H1 (cell line): ENCODE data around the gene FAT1. TPM values are rescaled to one million over a fixed set of nuclear protein-coding genes. Genes with fewer than 3 reads are reported as not detected.

Source experiments
- CTCF ChIA-PET: fragments of 300-600 bp; sonication (Branson Sonifier 250); formaldehyde crosslinking; loops from one replicate; lab custom pipeline; 2021; ENCODE audit not compliant: partially characterized antibody; lab: Charles Lee
- POLR2A ChIA-PET: fragments of 300-600 bp; sonication (Branson Sonifier 250); formaldehyde crosslinking; loops from one replicate; lab custom pipeline; 2021; ENCODE audit warnings: inconsistent platforms; ENCODE audit not compliant: partially characterized antibody; lab: Charles Lee
- DNase-seq, 2 experiments: peaks; one replicate each; pipeline versions ENCODE4 v3.0.0 to v3.0.0-alpha.2; 2010 to 2022; ENCODE audit warnings: low spot score in 2 of 2, low read depth in 1 of 2, mixed read lengths in 1 of 2
- FAIRE-seq: peaks from 2 replicates; lab custom pipeline; 2011; peaks lifted over from hg19 to GRCh38; lab: Jason Lieb, UNC
- H2AFZ ChIP-seq: 2 replicates; pipeline ENCODE4 v1.8.1; 2012; ENCODE audit warnings: low read length, inconsistent platforms
- H2AK5ac ChIP-seq: 2 replicates; pipeline ENCODE4 v1.6.1; 2013; ENCODE audit warnings: low read depth, low read length
- H2BK120ac ChIP-seq: replicated peaks from 2 replicates; pipeline ENCODE3; 2013; ENCODE audit warnings: low read depth, low read length, inconsistent platforms
- H2BK12ac ChIP-seq: 2 replicates; pipeline ENCODE4 v1.6.1; 2013; ENCODE audit warnings: low read depth, low read length
- H2BK15ac ChIP-seq: 2 replicates; pipeline ENCODE4 v1.6.1; 2013; ENCODE audit warnings: low read length
- H2BK20ac ChIP-seq: 2 replicates; pipeline ENCODE4 v1.6.1; 2013; ENCODE audit warnings: low read length
- H2BK5ac ChIP-seq: 2 replicates; pipeline ENCODE4 v1.6.1; 2013; ENCODE audit warnings: low read depth, low read length
- H3K14ac ChIP-seq: 2 replicates; pipeline ENCODE4 v1.6.1; 2013; ENCODE audit warnings: inconsistent platforms; ENCODE audit not compliant: insufficient read length
- H3K18ac ChIP-seq: 2 replicates; pipeline ENCODE4 v1.6.1; 2013; ENCODE audit warnings: low read length; ENCODE audit errors: extremely low read depth
- H3K23ac ChIP-seq: 2 replicates; pipeline ENCODE4 v1.6.1; 2013; ENCODE audit warnings: inconsistent platforms; ENCODE audit not compliant: insufficient read length
- H3K23me2 ChIP-seq: 2 replicates; pipeline ENCODE4 v1.6.1; 2013; ENCODE audit warnings: low read depth, low read length
- H3K27ac ChIP-seq: 2 replicates; pipeline ENCODE4 v1.6.1; 2011; ENCODE audit warnings: low read depth, low read length, inconsistent platforms
- H3K27me3 ChIP-seq, 4 experiments: replicated peaks in 1 of 4; 1 replicate in 1 of 4; 2 replicates in 3 of 4; pipeline versions ENCODE4 v1.6.1 to v1.8.1; 2011 to 2013; ENCODE audit warnings: low read length in 3 of 4, mild to moderate bottlenecking in 3 of 4, inconsistent platforms in 2 of 4, mixed read lengths in 2 of 4, moderate library complexity in 1 of 4; ENCODE audit not compliant: control insufficient read depth in 3 of 4, insufficient read depth in 3 of 4; ENCODE audit errors: extremely low read depth in 1 of 4
- H3K36me3 ChIP-seq, 4 experiments: 2 replicates each; pipeline versions ENCODE4 v1.6.1 to v1.8.1; 2011 to 2013; ENCODE audit warnings: mild to moderate bottlenecking in 4 of 4, low read length in 3 of 4, moderate library complexity in 2 of 4, control low read depth in 1 of 4, inconsistent platforms in 1 of 4; ENCODE audit not compliant: insufficient read depth in 4 of 4, control insufficient read depth in 2 of 4
- H3K4ac ChIP-seq: replicated peaks from 2 replicates; pipeline ENCODE3; 2013; ENCODE audit warnings: low read length, low read depth, mixed read lengths, inconsistent platforms; ENCODE audit not compliant: insufficient read length
- H3K4me1 ChIP-seq, 4 experiments: replicated peaks in 1 of 4; 1 replicate in 1 of 4; 2 replicates in 3 of 4; pipeline versions ENCODE4 v1.6.1 to v1.8.1; 2011 to 2013; ENCODE audit warnings: low read length in 3 of 4, inconsistent platforms in 2 of 4, mixed read lengths in 1 of 4; ENCODE audit not compliant: insufficient read depth in 4 of 4, control insufficient read depth in 3 of 4
- H3K4me2 ChIP-seq, 2 experiments: 2 replicates each; pipeline versions ENCODE4 v1.6.1 to v1.8.1; 2011 to 2013; ENCODE audit warnings: low read depth in 2 of 2, low read length in 2 of 2, control low read depth in 1 of 2, inconsistent platforms in 1 of 2, mild to moderate bottlenecking in 1 of 2; ENCODE audit not compliant: insufficient read depth in 1 of 2
- H3K4me3 ChIP-seq, 4 experiments: fragments of 200-600, 300-600 bp in 1 of 4; sonication (generic), shearing (Covaris generic), sonication (Bioruptor Twin) in 1 of 4; 2 replicates each; pipeline versions ENCODE4 v1.5.1 to v1.8.1; 2011 to 2016; ENCODE audit warnings: low read length in 4 of 4, low read depth in 3 of 4, control low read depth in 2 of 4, inconsistent platforms in 2 of 4, mild to moderate bottlenecking in 2 of 4, mixed read lengths in 1 of 4, moderate library complexity in 1 of 4; ENCODE audit not compliant: insufficient read depth in 2 of 4; ENCODE audit errors: extremely low read depth in 1 of 4
- H3K56ac ChIP-seq: replicated peaks from 2 replicates; pipeline ENCODE3; 2013; ENCODE audit warnings: low read depth, mild to moderate bottlenecking, mixed read lengths, low read length, inconsistent platforms; ENCODE audit not compliant: insufficient read length
- H3K79me1 ChIP-seq: 2 replicates; pipeline ENCODE4 v1.6.1; 2013; ENCODE audit warnings: low read depth, low read length, control low read depth
- H3K79me2 ChIP-seq, 2 experiments: 2 replicates each; pipeline versions ENCODE4 v1.6.1 to v1.8.1; 2012 to 2013; ENCODE audit warnings: low read length in 2 of 2, mild to moderate bottlenecking in 2 of 2, inconsistent platforms in 1 of 2; ENCODE audit not compliant: insufficient read depth in 2 of 2, control insufficient read depth in 1 of 2
- H3K9ac ChIP-seq, 4 experiments: replicated peaks in 1 of 4; 1 replicate in 1 of 4; 2 replicates in 3 of 4; pipeline versions ENCODE4 v1.6.1 to v1.8.1; 2011 to 2013; ENCODE audit warnings: low read depth in 3 of 4, low read length in 3 of 4, control low read depth in 2 of 4, mild to moderate bottlenecking in 2 of 4, moderate library complexity in 2 of 4, inconsistent platforms in 1 of 4; ENCODE audit errors: extremely low read depth in 1 of 4
- H3K9me3 ChIP-seq, 2 experiments: 2 replicates each; pipeline versions ENCODE4 v1.6.1 to v1.8.1; 2012 to 2013; ENCODE audit warnings: mild to moderate bottlenecking in 2 of 2, moderate library complexity in 2 of 2, control low read depth in 1 of 2, inconsistent platforms in 1 of 2, low read depth in 1 of 2, low read length in 1 of 2, mixed read lengths in 1 of 2; ENCODE audit not compliant: insufficient read depth in 2 of 2
- H4K20me1 ChIP-seq, 2 experiments: replicated peaks in 1 of 2; 2 replicates each; pipeline versions ENCODE3 to v1.8.1; 2011 to 2013; ENCODE audit warnings: inconsistent platforms in 2 of 2, low read length in 2 of 2, mild to moderate bottlenecking in 1 of 2; ENCODE audit not compliant: insufficient read depth in 2 of 2, control insufficient read depth in 1 of 2
- H4K5ac ChIP-seq: 2 replicates; pipeline ENCODE4 v1.6.1; 2013; ENCODE audit warnings: low read length, low read depth, mixed read lengths, inconsistent platforms; ENCODE audit not compliant: insufficient read length
- H4K8ac ChIP-seq: 2 replicates; pipeline ENCODE4 v1.8.0; 2013; ENCODE audit warnings: mild to moderate bottlenecking, moderate library complexity, low read length, inconsistent platforms; ENCODE audit not compliant: insufficient read depth; ENCODE audit errors: extremely low read depth
- H4K91ac ChIP-seq: replicated peaks from 2 replicates; pipeline ENCODE3; 2013; ENCODE audit warnings: low read length, mixed read lengths, inconsistent platforms; ENCODE audit not compliant: insufficient read length
- RXRA ChIP-seq: IDR thresholded peaks from 2 replicates; pipeline ENCODE4 v1.6.1; 2011; ENCODE audit warnings: low read depth, mild to moderate bottlenecking, low read length, moderate library complexity; ENCODE audit not compliant: insufficient read depth
- TAF7 ChIP-seq: optimal IDR thresholded peaks from 2 replicates; pipeline ENCODE3; 2011; ENCODE audit warnings: low read depth, mild to moderate bottlenecking, inconsistent platforms, low read length, moderate library complexity, borderline replicate concordance
- WGBS, 2 experiments: shearing (Covaris generic) in 1 of 2; methylation state at CpG; one replicate each; pipeline versions ENCODE4 v1.1.6 to v1.1.7; 2013 to 2015; ENCODE audit warnings: low lambda C conversion rate in 2 of 2, mixed read lengths in 2 of 2, inconsistent platforms in 1 of 2, low coverage in 1 of 2, missing lambda C conversion rate in 1 of 2; ENCODE audit not compliant: insufficient replicate concordance in 2 of 2, insufficient coverage in 1 of 2, insufficient read length in 1 of 2; ENCODE audit errors: extremely low coverage in 1 of 2, missing lambda C conversion rate in 1 of 2; 5-methylcytosine and 5-hydroxymethylcytosine counted together
- polyA plus RNA-seq, 7 experiments: library from polyadenylated mRNA; depleted of rRNA in 3 of 7; stranded (reverse) in 5 of 7; unstranded in 2 of 7; fragments of >200 nt in 5 of 7; fragments of 200-250 nt in 2 of 7; gene quantifications; 1 replicate in 5 of 7; 2 replicates in 1 of 7; 4 replicates in 1 of 7; pipeline versions ENCODE4 v1.2.1 to v1.2.3, GENCODE V29; 2011 to 2013; ENCODE audit warnings: missing spikeins in 2 of 7, mixed read lengths in 2 of 7
- total RNA-seq: library from RNA; stranded (reverse); fragmentation: NEBNext Ultra II Directional; extraction: Animal tissue kit (Norgen Biotek cat#: 25700); gene quantifications from 2 replicates; pipeline ENCODE4 v1.2.1, GENCODE V29; 2021

FAT1 gene
- total and polyA plus RNA-seq, 2 of the 8 experiments (the other 6 are each of a cell fraction or from before 2014, with no cell fraction given), result 94.4 to 137 TPM

DNA sequence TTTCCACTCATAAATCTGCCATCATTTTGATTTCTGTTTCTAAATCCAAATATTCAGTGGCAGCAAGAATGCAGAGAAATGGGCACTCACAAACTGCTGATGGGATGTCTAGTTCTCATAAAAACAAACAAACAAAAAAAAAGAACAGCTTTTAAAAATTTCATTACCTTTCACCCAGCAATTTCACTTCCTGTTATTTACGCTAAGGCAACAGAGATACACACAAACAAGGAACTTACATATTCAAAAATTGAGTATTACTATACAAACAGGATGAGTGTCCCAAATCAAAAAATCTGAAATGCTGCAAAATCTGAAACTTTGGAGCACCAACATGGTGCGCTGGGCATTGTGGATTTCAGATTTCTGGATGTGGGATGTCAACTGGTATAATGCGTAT lies 36.4 kb downstream of the FAT1 start:
- Histone ChIP-seq H3K4me3 (peak overlapping the region in 2 of 4 experiments; percentile 4 to 49; a peak in 3 of 8 replicates), H3K27me3 (no peaks in the 10 kb centered on the region), H3K18ac (peak overlapping the region; percentile 42; the same call in 1 of the 2 replicates), H2BK5ac (no peak overlapping the region), H2AK5ac (no peak overlapping the region), H3K23ac (no peak overlapping the region), H3K14ac (no peak overlapping the region), H4K20me1 (no peaks in the 10 kb centered on the region), H4K5ac (no peak overlapping the region), H2AFZ (no peak overlapping the region), H3K27ac (no peak overlapping the region)
- DNase-seq, result no peak
- ChIA-PET CTCF (no interaction called here), POLR2A (interaction anchor here (0.9 kb wide), 1 partner anchor 389 kb away, joined by 3 read pairs; no protein-coding TSS in a partner anchor)
- no peak for FAIRE-seq
- TF ChIP-seq TAF7, result no peak
- no peak for TF ChIP-seq RXRA
- TF ChIP-seq, all 59 proteins: peak for 0
- Histone ChIP-seq H2BK12ac (no peak overlapping the region), H3K4me2 (peak overlapping the region; percentile 64; a peak in 3 of 4 replicates), H3K4ac (no peak overlapping the region), H3K23me2 (no peaks in the 10 kb centered on the region), H3K36me3 (peaks cover 0 to 22% (median 0%) of the 10 kb centered on the region in 4 experiments; a peak in 1 of 8 replicates), H4K8ac (no peak overlapping the region), H3K56ac (no peak overlapping the region), H2BK20ac (no peak overlapping the region), H4K91ac (no peak overlapping the region), H3K4me1 (peaks cover 2 to 49% (median 33%) of the 10 kb centered on the region in 4 experiments), H3K9ac (no peak overlapping the region), H3K79me1 (peaks cover 7% of the 10 kb centered on the region), H2BK15ac (no peak overlapping the region), H3K9me3 (no peaks in the 10 kb centered on the region), H2BK120ac (peak overlapping the region; percentile 98), H3K79me2 (peaks cover 3 to 81% of the 10 kb centered on the region in 2 experiments; a peak in 3 of 4 replicates)
- WGBS, 2 experiments, result 38% methylated on average over 3 of the region's 3 CpGs; no CpG with 5 or more reads in 1 of the 2 experiments
